ENCODE results near the gene SLC25A23. TPM values are rescaled to one million over a fixed set of nuclear protein-coding genes. Genes with fewer than 3 reads are reported as not detected.

Gene SLC25A23
- total RNA-seq, 2 experiments from 2014 or later = 11.9 to 12.1 TPM

- no peak for ATAC-seq
- ChIA-PET CTCF (no interaction called here), POLR2A (no interaction called here)
- no peaks in the 10 kb centered on the region for H3K36me3 Mint-ChIP-seq (ENCODE audit: low read depth)
- no peaks in the 10 kb centered on the region for H3K9me3 Mint-ChIP-seq
- intact Hi-C loops (cut with micrococcal nuclease) = no loop called here
- no peaks in the 10 kb centered on the region for H3K4me1 Mint-ChIP-seq (ENCODE audit: low read depth)
- TF ChIP-seq CTCF (IDR thresholded peaks at IDR 0.05) = no peak
- H3K4me3 Mint-ChIP-seq = no peak overlapping the region
- H3K27ac Mint-ChIP-seq = no peak overlapping the region
- no peak for DNase-seq
- H3K27me3 Mint-ChIP-seq = no peaks in the 10 kb centered on the region
These were observed 18.7 kb downstream of the SLC25A23 start for GRCh38 chr19:6440905-6441304.

- H3K4me3 Mint-ChIP-seq = no peak overlapping the region
- POLR2A ChIA-PET = no interaction called here
- H3K27ac Mint-ChIP-seq = no peak overlapping the region
- H3K4me1 Mint-ChIP-seq (ENCODE audit: low read depth) = no peaks in the 10 kb centered on the region
- no peaks in the 10 kb centered on the region for H3K27me3 Mint-ChIP-seq
- DNase-seq = no peak
- H3K36me3 Mint-ChIP-seq (ENCODE audit: low read depth) = no peaks in the 10 kb centered on the region
- CTCF ChIA-PET = no interaction called here
- H3K9me3 Mint-ChIP-seq = no peaks in the 10 kb centered on the region
- TF ChIP-seq CTCF (IDR thresholded peaks at IDR 0.05) = no peak
- ATAC-seq = no peak
- intact Hi-C loops (cut with micrococcal nuclease) = no loop called here
These were observed 19.8 kb downstream of the SLC25A23 start for GRCh38 chr19:6439743-6440142.

DNA sequence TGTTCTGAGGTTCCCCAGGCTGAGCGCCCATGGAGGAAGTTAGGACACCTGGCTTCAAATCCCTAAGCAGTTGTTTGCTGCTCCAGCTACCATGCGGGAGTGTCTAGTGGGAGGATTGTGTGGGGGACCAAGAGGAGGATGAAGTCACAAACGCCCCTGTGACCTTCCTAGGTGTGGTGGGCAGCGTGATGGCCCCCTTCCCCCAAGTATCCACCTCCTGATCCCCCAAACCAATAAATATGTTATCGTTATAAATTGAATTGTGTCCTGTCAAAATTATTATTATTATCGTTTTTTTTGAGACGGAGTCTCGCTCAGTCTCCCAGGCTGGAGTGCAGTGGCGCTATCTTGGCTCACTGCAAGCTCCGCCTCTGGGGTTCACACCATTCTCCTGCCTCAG, 25.9 kb downstream of the SLC25A23 start, which contains the start of gene SLC25A41:
TSS of gene SLC25A41 (minus strand) at position 101 of the 400 bp plus-strand sequence. CDS start at position 31, 70 bp downstream.
- ATAC-seq (no peak), DNase-seq (no peak)
- peaks cover 2% of the 10 kb centered on the region for H3K4me1 Mint-ChIP-seq (ENCODE audit: low read depth)
- H3K27me3 Mint-ChIP-seq = no peaks in the 10 kb centered on the region
- intact Hi-C loops (cut with micrococcal nuclease) = no loop called here
- H3K27ac Mint-ChIP-seq = no peak within 1 kb of the TSS
- H3K36me3 Mint-ChIP-seq (ENCODE audit: low read depth) = no peaks in the 10 kb centered on the region
- ChIA-PET CTCF (no interaction called here), POLR2A (no interaction called here)
- TF ChIP-seq CTCF (IDR thresholded peaks at IDR 0.05) = no peak
- H3K4me3 Mint-ChIP-seq = no peak within 1 kb of the TSS
- H3K9me3 Mint-ChIP-seq = no peaks in the 10 kb centered on the region

DNA sequence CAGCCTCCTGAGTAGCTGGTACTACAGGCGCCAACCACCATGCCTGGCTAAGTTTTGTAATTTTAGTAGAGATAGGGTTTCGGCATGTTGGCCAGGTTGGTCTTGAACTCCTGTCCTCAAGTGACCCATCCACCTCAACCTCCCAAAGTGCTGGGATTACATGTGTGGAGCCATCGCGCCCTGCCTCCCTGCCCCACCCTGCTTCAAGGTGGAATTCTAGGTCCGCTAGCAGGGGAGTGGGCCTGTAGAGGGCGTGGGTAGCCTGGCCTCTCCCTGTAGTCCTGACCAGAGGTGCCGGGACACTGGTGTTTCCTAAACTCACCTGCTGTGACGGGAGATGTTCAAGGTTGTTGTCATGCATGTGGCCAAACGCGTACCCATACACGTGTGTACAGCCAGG, 26.4 kb downstream of the SLC25A23 start:
- TF ChIP-seq CTCF (IDR thresholded peaks at IDR 0.05) = no peak
- Mint-ChIP-seq H3K36me3 (ENCODE audit: low read depth) (no peaks in the 10 kb centered on the region), H3K9me3 (no peaks in the 10 kb centered on the region), H3K27ac (no peak overlapping the region), H3K4me1 (ENCODE audit: low read depth) (peaks cover 2% of the 10 kb centered on the region), H3K27me3 (no peaks in the 10 kb centered on the region), H3K4me3 (no peak overlapping the region)
- intact Hi-C loops (cut with micrococcal nuclease) = no loop called here
- POLR2A ChIA-PET = no interaction called here
- DNase-seq (no peak), ATAC-seq (no peak)
- CTCF ChIA-PET = no interaction called here

GRCh38 chr19:6431891-6432290, 27.7 kb downstream of the SLC25A23 start:
- H3K27me3 Mint-ChIP-seq = no peaks in the 10 kb centered on the region
- H3K27ac Mint-ChIP-seq = no peak overlapping the region
- no peak for TF ChIP-seq CTCF (IDR thresholded peaks at IDR 0.05)
- no peaks in the 10 kb centered on the region for H3K9me3 Mint-ChIP-seq
- ATAC-seq (no peak), DNase-seq (no peak)
- intact Hi-C loops (cut with micrococcal nuclease) = no loop called here
- peaks cover 2% of the 10 kb centered on the region for H3K4me1 Mint-ChIP-seq (ENCODE audit: low read depth)
- CTCF ChIA-PET = no interaction called here
- no peaks in the 10 kb centered on the region for H3K36me3 Mint-ChIP-seq (ENCODE audit: low read depth)
- POLR2A ChIA-PET = no interaction called here
- H3K4me3 Mint-ChIP-seq = no peak overlapping the region
